ENCODE data around the gene VWA3A.

DNA sequence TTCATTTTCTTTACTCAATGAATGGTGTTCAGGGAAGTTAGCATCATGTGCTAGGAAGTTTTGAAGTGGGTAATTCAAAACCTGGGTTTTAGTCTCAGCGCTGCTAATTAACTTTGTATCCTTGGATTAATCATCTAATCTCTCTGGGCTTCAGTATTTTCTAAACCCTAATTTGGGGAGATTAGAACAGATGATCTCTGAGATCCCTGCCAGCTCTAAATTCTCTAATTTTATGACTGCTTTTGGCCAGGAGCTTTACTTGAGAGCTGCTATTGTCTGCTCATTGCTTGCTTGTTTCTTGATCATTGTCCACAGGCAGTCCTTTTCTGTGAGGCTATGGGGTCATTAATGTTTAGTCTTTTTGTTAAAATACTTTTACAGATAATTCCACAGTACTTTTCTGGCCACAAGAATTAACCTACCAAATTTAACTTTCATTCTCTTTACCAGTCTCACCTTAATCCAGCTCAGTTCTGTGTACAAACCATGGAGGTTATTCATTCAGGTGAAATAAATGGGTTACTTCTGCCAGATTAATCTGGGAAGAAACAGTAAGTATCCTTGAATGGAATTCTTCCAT lies 28.4 kb upstream of the VWA3A start:
- TF ChIP-seq, protein P1, sequence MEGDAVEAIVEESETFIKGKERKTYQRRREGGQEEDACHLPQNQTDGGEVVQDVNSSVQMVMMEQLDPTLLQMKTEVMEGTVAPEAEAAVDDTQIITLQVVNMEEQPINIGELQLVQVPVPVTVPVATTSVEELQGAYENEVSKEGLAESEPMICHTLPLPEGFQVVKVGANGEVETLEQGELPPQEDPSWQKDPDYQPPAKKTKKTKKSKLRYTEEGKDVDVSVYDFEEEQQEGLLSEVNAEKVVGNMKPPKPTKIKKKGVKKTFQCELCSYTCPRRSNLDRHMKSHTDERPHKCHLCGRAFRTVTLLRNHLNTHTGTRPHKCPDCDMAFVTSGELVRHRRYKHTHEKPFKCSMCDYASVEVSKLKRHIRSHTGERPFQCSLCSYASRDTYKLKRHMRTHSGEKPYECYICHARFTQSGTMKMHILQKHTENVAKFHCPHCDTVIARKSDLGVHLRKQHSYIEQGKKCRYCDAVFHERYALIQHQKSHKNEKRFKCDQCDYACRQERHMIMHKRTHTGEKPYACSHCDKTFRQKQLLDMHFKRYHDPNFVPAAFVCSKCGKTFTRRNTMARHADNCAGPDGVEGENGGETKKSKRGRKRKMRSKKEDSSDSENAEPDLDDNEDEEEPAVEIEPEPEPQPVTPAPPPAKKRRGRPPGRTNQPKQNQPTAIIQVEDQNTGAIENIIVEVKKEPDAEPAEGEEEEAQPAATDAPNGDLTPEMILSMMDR (conservative IDR thresholded peaks at IDR 0.05; ENCODE audit: low read depth, low read length) = no peak
- TF ChIP-seq EZH2phosphoT487 (IDR thresholded peaks at IDR 0.05; ENCODE audit: borderline replicate concordance, low read length) = no peak
- TF ChIP-seq EZH2 (IDR thresholded peaks at IDR 0.05; ENCODE audit: low read length, unreplicated experiment) = no peak
